Dermis microvascular lymphatic vessel endothelial cell (primary cell): ENCODE results near the gene PDSS1. TPM values are rescaled to one million over a fixed set of nuclear protein-coding genes. Genes with fewer than 3 reads are reported as not detected.
A peak's percentile ranks its signal among the peaks of the same experiment; 100 is the strongest.

Experiments
- DNase-seq, 2 donors: peaks; one replicate each; pipeline versions ENCODE4 v3.0.0 to v3.0.0-alpha.2; 2010; ENCODE audit warnings: low read depth in 2 of 2
- total RNA-seq: library from RNA; depleted of rRNA; stranded (reverse); fragments of >200 nt; gene quantifications from 2 replicates; pipeline ENCODE4 v1.2.1, GENCODE V29; 2014

Gene PDSS1
- total RNA-seq, 1 donor from 2014 or later, result 4.9 TPM

GRCh38 chr10:26699631-26700030 is 2.1 kb downstream of the PDSS1 start:
- no peak for DNase-seq

GRCh38 chr10:26700884-26701630 is 3.6 kb downstream of the PDSS1 start:
- no peak for DNase-seq

GRCh38 chr10:26703096-26703495 is 5.6 kb downstream of the PDSS1 start:
- DNase-seq, result no peak

- no peak for DNase-seq
Measured at GRCh38 chr10:26703974-26704373, 6.5 kb downstream of the PDSS1 start.

- no peak for DNase-seq
Measured at GRCh38 chr10:26706206-26706605, 8.7 kb downstream of the PDSS1 start.

GRCh38 chr10:26706936-26707335 is 9.4 kb downstream of the PDSS1 start:
- DNase-seq, result no peak

GRCh38 chr10:26711324-26711723 is 13.8 kb downstream of the PDSS1 start:
- no peak for DNase-seq

GRCh38 chr10:26714415-26715136 is 17.1 kb downstream of the PDSS1 start:
- DNase-seq, result no peak

- DNase-seq, result no peak
Measured at GRCh38 chr10:26715137-26715487, 17.6 kb downstream of the PDSS1 start.

GRCh38 chr10:26717476-26717875 is 20.0 kb downstream of the PDSS1 start:
- DNase-seq, result no peak

- DNase-seq, result no peak
Measured at GRCh38 chr10:26721561-26721960, 24.1 kb downstream of the PDSS1 start.

GRCh38 chr10:26723016-26723415 is 25.5 kb downstream of the PDSS1 start:
- no peak for DNase-seq

- DNase-seq, result peak; percentile 50 to 65
Measured at GRCh38 chr10:26725837-26726727, 28.6 kb downstream of the PDSS1 start.

GRCh38 chr10:26727005-26727404 is 29.5 kb downstream of the PDSS1 start:
- DNase-seq, result no peak

GRCh38 chr10:26728957-26729356 is 31.5 kb downstream of the PDSS1 start:
- DNase-seq, result no peak

- no peak for DNase-seq
Measured at GRCh38 chr10:26729395-26729794, 31.9 kb downstream of the PDSS1 start.

GRCh38 chr10:26730552-26730951 is 33.1 kb downstream of the PDSS1 start:
- DNase-seq, result no peak

- DNase-seq, result peak in 1 of 2 donors; percentile 4
Measured at GRCh38 chr10:26733750-26734568, 36.5 kb downstream of the PDSS1 start.

GRCh38 chr10:26735435-26735834 is 37.9 kb downstream of the PDSS1 start:
- no peak for DNase-seq

- peak in 1 of 2 donors; percentile 9 for DNase-seq
Measured at GRCh38 chr10:26737730-26738129, 40.2 kb downstream of the PDSS1 start.

- DNase-seq, result no peak
Measured at GRCh38 chr10:26738301-26738911, 40.9 kb downstream of the PDSS1 start.
